Epithelial cell of esophagus (primary cell): ENCODE results near the gene FGFR2.
A peak's percentile ranks its signal among the peaks of the same experiment; 100 is the strongest.

Experiments used
- DNase-seq: peaks from one replicate; pipeline ENCODE4 v3.0.0; 2010; ENCODE audit warnings: low read depth
- H3K4me3 ChIP-seq: 2 replicates; pipeline ENCODE4 v1.5.1; 2011; ENCODE audit warnings: mild to moderate bottlenecking, low read length, control low read depth
- TF ChIP-seq, protein P1 (sequence below): IDR thresholded peaks from 2 replicates; pipeline ENCODE4 v1.5.1; 2011; ENCODE audit warnings: low read depth, mild to moderate bottlenecking, low read length, control low read depth, inconsistent platforms; ENCODE audit not compliant: insufficient read depth; ENCODE audit errors: missing control alignments

The FGFR2 gene

DNA sequence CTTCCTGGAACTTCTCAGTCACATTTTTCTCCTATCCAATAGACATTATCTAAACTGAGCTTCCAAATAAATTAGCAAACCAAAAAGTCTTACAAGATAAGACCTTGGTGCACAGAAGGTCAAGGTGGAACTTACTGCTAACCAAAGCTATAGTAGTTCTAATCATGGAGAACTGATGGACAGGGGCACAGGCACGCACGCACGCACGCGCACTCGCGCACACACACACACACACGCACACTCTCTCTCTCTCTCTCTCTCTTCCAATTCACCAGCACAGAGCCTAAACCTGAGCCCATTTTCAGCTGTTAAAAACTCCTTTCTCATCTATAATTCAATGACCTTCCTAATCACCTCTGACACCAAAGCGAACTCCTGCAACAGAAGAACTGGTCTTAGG is 7.5 kb downstream of the FGFR2 start:
- no peak overlapping the region for H3K4me3 ChIP-seq
- TF ChIP-seq, protein P1, sequence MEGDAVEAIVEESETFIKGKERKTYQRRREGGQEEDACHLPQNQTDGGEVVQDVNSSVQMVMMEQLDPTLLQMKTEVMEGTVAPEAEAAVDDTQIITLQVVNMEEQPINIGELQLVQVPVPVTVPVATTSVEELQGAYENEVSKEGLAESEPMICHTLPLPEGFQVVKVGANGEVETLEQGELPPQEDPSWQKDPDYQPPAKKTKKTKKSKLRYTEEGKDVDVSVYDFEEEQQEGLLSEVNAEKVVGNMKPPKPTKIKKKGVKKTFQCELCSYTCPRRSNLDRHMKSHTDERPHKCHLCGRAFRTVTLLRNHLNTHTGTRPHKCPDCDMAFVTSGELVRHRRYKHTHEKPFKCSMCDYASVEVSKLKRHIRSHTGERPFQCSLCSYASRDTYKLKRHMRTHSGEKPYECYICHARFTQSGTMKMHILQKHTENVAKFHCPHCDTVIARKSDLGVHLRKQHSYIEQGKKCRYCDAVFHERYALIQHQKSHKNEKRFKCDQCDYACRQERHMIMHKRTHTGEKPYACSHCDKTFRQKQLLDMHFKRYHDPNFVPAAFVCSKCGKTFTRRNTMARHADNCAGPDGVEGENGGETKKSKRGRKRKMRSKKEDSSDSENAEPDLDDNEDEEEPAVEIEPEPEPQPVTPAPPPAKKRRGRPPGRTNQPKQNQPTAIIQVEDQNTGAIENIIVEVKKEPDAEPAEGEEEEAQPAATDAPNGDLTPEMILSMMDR = no peak
- no peak for DNase-seq

DNA sequence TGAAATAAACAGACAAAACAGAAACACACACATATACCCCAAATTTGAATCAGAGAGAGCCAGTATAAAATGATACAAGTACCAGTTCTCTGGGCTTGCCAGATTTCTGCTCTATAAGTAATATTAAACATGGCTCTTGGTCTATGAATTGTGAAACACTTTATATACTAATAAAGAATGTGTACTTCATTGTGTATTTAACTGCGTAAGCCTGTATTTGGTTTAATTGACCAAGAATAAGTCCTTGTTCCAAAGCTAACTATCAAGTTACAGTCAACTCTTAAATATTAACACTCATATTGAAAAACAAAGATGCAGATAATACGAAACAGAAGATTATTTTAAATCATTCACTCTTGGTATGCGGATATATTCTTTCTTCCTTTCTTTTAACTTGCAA is 8.7 kb downstream of the FGFR2 start:
- no peak for DNase-seq
- TF ChIP-seq, protein P1 = no peak

DNA sequence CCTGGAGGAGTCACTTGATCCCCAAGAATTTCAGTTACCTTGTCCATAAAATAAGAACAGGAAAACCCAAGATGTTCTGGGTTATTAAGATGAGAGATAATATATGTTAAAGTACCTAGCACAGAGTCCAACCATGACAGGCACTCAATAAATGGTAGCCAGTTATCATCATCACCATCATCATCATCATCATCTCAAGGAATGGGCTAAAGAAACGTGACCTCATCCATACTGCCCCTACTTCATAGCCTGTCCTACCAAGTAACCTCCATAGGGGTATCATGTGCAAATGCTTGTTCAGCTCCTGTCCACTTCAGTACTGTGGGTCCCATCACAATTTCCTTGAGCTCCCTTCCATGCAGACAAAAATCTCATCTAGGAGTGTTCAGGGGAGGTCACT is 14.4 kb downstream of the FGFR2 start:
- no peak overlapping the region for H3K4me3 ChIP-seq
- no peak for DNase-seq
- TF ChIP-seq, protein P1 = no peak

More for the DNA sequence above, 8.7 kb downstream of the FGFR2 start:
- H3K4me3 ChIP-seq = no peak overlapping the region

DNA sequence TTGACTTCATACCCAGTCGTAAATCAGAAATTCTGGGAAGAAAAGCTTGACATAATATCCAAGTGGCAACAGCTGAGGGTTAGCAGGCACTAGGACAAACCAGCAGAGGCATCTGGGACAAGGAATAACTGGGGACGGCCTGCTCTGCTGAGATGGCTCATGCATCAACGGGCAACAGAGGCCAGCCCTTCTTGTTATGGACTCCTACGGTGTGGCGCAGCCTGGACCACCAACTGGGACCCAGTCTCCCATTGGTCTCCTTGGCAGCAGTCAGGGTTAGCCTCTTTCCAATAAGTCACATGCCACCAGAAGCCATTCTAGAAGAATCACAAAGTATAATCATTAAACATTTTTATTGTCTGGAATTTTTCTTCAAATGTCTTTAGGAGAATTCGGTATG is 15.0 kb downstream of the FGFR2 start:
- no peak overlapping the region for H3K4me3 ChIP-seq
- no peak for DNase-seq
- TF ChIP-seq, protein P1 = no peak

DNA sequence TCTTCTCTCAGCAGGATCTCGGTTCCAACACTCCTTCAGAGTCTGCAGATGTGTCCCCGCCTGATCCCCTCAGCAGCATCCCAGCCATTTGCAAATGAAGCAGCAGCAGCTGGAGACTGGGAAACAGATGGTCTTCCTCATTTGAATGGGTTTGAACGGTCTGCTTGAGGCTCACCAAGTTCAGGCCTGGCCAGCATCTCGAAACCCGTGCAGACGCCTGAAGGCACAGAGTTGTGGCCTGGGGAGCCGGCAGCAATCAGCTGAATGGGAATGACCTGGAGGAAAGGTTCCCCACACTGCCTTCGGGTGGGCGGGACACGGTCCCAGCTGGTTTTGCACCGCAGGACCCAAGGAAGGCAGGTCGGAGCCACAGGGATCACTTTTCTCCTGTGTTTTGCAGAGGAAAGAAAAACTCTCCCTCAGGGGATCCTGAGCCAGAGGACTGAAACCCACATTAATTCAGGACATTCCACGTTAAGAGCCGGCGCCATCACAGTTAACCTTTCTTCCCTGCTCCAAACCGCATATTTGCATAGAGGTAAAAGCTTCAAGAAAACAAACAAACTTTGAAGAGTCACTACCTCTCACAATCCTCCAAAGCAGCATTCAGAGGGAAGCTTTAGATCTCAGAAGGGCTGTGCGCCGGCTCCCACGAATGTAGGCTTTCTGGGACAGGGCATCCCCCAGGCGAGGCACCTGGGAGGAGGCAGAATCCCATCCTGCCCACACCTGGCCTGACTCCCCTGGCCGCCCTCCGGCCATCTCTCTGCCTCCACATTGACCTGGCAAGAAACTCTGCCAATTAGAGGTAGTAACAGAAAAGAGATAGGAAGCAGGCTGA is 17.7 kb downstream of the FGFR2 start:
- H3K4me3 ChIP-seq = no peak overlapping the region
- DNase-seq = no peak
- TF ChIP-seq, protein P1 = no peak

DNA sequence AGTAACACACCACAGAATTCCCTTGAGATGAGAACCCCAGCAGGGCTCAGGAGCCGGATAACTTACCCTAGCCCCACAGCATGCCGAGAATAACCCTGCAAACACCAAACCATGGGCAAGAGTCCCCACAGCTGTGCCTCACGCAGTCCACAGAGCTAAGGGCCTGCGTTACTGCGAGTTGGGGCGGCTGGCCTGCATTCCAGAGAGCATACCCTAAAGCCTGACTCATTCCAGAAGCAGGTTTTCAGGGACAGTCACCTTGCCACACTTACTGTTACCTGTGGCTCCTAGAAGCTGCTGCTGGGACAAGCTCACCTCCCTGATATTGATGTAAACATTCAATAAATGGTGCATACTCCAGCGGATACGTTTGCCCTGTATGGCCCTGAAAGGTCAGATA is 18.6 kb downstream of the FGFR2 start:
- no peak overlapping the region for H3K4me3 ChIP-seq
- TF ChIP-seq, protein P1 = no peak
- peak; percentile 88 for DNase-seq

DNA sequence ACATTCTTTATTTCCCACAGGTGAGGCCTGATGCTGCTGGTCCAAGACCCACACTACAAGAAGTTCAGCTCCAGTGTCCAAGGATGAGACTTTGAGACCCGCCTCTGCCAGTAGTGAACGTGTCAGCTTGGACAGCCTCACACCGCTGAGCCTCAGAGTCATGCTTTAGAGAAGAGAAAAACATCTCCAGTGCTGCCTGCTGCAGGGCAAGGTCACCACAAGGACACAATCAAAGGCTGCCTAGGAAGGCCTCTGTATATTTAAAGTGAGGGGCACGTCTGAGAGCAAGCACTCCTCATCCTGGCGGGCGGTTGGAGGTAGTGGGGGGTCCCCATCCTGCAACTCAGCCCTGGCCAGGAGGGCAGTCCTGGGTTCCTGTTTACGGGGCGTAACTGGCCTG is 19.3 kb downstream of the FGFR2 start:
- H3K4me3 ChIP-seq = no peak overlapping the region
- TF ChIP-seq, protein P1 = no peak
- DNase-seq = no peak
